ENCODE results near the gene AHSA1.

Gene AHSA1

DNA sequence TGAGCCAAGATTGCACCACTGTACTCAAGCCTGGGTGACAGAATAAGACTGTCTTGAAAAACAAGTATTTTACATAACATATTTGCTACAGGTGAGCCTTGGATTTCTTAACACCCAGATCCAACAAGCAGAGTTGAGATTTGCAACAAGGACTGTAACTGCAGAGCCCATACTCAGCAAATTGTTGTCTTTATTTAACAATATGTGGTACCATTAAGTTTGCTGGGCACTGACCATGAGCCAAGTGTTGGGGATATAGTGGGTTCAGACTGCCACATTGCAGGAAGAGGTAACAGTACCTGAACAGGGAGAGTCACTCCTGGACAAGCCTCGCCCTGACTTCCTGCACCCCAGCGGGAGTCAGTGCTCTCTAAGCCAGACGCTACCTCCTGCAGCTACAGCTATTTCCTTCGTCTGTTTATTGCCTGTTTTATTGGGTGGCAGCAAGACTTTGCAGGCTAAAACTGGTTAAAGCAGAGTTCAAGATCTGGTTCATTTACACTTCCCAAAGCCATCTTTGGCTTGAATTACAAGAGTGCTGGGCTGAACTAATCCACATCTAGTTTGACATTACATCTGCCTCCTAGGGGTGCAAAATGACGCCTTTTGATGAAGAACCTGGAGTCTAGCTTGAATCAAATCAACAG, 12.5 kb downstream of the AHSA1 start:
- DNase-seq: no peak

DNA sequence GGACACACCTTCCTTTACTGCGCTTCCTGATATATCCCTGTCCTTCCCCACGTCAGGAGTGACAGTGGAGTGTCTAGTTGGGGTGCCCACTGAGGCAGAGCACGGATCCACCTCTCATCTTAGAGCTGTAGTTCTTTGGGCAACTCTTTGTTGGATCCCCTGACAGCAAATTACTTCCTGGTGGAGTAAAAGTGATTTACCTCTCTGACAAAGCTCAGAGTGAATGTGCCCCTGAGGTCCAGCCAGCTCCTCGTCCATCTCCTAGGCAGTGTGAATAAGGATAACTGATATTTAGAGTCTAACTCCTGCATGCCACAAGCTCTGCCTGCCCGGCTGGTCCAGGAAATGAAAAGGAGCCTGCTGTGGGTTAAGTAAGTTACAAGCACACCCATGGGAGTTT, 16.0 kb downstream of the AHSA1 start:
- no peak for DNase-seq

DNA sequence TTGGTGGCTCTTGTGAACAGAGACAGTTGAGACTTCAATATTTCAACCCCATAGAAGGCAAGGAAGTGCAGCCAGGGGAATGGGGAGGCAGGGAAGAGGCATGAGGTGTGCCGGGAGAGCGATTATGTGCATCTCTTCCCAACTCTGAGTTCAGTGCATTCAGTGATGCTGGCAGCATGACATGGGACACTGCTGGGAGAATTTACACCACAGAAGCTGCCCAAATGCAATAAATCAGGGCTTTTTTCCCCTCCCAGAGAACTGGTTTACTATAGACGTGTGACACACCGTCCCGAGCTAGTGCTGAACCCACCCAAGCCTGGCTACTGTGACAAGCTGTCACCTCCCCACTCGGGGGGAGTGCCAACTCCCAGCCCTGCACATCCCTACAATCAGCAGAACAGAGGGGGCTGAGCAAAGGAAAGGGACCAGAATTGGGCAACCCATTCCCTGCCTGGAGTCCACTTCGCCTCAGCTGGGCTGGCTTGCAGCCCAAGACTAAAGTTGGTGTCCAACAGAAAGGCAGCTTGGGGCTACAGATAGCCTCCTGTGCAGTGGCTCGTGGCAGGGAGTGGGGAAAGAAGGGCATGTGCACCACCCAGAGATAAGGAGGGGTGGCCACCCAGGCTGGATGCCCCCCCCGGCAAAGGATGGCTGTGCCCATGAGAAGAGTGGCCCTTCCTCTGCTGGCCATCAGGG, 16.7 kb downstream of the AHSA1 start:
- no peak for DNase-seq

DNA sequence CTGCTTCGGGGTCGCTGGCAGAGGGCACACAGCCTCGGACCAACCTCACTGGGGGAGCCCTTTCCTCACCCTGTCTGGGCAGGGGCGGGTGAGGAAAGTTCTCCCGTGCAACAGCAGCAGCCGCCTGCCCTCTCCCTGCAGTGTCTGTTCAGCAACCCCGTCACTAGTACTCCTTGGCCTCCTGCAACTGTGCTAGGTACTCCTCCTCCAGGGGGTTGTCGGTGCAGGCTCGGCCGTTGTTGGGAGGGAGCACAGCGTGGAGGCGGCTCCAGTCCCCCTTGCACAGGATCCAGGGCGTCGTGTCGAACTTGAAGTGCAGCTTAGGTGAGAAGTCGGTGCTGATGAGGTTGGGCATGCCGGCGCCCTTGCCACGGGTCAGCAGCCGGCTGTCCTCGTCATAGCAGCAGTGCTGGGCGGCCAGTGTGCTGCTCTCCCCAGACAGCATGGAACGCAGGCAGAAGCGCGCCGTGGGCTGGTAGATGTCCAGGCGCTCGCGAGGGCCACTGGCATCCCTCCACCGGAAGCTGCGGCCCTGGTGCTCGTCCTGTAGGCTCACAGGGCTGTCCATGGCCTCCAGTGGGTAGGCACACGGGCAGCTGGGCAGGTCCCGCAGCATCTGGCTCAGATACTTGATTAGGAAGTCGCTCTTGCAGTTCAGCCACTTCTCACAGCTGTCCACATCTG, 17.7 kb downstream of the AHSA1 start:
- DNase-seq: no peak

DNA sequence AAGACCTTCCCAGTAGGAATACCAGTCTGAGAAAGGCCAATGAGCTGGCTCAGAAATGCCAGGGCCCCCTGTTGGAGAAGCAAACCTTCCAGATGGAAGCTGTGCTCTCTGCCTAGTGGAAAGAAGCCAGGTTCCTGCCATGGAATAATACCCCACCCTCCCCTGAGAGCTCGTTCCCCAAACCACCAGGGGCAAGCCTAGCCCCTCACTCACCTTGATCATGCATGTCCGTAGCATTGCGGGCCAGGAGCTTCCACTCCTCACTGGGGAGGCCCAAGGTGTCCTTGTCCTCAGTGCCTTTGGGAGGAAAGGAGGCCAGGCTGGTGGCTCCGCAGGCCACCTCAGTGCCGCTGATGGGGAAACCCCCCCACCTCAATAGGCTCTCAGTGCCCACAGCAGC, 20.1 kb downstream of the AHSA1 start:
- DNase-seq: no peak

DNA sequence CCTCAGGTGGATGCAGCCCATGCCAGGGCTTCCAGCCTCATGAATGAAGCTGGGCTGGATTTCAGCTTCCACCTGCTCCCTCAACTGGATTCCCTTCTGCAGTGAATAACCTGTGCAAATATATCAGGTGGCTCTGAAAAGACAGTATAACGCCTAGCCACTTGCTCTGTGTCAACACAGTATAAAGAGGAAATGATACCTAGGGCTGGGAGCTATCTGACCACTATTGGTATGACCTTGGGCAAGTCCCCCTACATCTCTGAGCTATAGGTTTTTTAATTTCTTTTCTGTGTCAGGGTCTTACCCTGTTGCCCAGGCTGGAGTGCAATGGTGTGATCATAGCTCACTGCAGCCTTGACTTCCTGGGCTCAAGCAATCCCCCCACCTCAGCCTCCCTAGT, 20.9 kb downstream of the AHSA1 start:
- no peak for DNase-seq

DNA sequence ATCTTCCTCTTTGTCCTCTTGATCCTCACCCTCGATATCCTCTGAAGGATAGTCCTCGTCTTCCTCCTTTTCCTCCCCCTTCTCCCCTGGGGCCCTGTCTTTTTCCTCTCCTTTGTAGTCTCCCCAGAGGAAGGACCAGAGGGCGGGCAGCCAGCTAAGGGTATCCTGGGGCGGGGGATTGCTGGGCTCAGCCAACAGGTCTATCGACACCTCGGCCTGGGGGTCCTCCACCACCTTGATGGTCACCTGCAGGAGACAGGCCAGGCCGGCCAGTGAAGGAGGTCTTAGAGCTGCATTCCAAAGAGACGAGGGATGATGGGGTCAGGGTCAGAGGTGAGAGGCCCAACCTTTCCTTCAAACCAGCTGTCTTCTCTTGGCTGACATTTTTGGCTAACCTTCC, 24.5 kb downstream of the AHSA1 start:
- DNase-seq: no peak

DNA sequence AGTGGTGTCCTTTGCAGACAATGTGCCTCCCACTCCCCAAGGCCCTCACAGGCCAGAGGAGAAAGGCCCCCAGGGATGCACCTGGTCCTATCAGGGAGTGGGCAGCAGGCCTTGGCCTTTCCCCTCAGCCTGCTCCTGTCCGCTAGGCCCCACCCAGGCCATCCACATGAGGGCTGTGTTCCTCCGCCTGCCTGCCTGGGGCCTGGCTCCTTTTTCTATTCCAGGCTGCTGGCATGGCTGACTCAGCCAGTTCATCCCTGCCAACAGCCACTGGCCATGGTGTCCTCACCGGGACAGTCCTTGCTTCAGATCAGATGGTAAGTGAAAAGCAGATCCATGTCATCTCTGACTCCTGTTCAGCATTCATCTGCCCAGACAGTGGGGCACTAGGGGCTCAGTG, 27.4 kb downstream of the AHSA1 start:
- peak in 1 of 58 donors; percentile 2 for DNase-seq

DNA sequence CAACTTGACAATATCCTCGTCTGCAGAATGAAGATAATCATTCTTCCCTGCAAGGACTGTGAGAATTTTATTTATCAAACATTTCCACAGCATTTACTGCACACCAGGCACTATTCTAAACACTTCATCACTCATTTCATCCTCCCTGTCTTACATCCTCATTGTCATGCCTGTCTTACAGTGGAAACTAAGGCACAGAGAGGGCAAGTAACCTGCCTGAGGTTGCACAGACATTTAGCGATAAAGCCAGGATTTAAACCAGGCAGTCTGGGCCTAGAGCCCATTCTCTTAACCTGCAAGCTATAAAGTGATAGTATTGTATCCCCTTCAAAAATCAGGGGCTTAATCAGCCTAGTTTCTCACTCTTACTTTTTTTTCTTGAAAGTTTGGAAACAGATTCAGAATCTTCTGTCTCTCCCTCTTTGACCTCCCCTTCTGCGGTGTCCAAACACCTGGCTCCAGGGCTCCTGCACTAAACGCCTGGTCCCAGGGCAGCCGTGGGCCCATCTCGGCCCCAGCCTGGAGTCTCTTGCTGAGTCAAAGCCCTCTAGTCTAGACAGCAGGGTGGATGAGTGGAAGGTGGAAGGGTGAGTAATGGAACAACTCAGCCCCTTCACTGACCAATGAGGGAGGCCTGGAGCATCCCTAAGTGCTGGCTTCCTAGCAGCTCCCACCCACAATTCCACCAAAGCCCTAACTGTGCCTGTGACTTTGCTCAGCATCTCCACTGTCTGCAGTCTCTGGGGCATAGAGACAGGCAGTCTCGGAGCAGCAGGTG, 28.2 kb downstream of the AHSA1 start:
- no peak for DNase-seq

DNA sequence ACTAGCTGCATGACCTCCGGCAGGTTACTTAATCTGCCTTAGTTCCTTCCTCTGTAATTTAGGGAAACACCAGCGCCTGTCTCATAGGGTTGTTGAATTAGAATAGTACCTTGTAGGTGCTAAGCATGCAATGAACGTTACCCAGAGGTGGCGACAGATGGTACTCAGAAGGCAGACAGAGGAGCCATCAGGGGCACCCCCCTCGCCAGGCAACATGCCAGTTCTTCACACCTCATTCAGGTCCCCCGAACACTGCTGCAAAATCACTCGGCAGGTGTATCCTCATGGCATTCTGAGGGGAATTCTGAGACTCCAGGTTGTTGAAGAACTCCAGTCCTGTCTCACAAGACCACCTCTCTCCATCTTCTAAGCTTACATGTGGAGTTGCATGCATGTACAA, 30.7 kb downstream of the AHSA1 start:
- DNase-seq: no peak

DNA sequence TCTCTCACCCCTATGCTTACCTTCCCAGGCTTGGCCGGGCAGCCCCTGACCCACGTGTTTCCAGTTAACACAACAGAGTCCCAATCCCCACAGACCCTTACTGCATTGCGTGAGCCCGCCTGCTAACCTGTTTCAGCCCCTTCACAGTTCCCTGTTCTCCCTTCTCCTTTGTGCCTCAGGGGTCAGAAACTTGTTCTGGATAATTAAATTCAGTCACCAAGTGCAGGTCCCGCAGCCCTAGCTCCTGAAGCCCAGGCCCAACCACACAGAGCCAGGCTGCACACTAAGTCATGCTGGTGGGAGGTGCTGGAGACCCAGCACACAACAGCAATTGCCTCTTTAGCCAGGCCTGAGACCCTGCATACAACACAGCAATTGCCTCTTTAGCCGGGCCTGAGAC, 31.1 kb downstream of the AHSA1 start:
- no peak for DNase-seq

DNA sequence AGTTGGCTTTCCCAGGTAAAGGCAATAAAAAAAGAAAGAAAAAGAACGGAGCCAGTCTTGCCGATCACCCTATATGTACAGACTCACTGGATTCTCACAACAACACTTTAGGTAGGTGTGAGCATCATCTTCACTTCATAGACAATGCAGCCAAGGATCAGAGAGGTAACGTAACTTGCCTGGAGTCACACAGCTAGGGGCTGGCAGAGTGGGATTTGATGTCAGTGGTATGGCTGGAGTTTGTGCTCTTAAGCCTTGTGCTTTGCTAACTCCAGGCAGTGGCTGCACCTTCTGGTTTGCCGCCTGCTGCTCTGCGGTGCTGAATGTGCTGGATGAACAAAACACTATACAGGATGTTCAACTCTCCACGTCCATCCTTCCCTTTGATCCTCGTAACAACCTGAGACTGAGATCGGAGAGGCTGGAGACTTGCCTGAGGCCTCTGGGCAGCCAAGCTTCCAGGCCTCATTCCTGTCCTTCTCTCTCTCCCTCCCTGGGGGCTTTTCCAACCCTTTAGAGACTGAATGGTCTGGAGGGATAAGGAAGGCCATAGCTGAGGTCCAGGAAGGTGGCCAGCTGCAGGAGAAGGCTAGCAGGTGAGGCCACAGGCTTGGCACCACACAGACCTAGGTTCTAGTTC, 32.6 kb downstream of the AHSA1 start:
- no peak for DNase-seq

DNA sequence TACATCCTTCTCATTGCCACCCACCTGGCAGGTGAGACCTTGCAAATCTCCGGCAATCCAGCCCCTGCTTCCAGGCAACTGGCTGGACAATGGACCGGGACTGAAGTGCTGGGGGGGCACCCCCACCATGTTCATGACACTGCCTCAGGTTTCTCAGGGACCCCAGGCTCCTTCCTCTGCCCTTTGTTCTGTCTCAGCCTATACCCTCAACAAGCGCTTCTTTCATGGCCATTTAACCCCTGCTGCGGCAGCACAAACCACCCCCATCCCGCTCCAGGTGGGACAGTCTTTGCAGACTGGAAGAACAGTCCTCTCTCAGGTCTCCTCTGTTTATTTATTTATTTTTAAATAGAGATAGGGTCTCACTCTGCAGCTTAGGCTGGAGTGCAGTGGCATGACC, 33.2 kb downstream of the AHSA1 start:
- DNase-seq: no peak

DNA sequence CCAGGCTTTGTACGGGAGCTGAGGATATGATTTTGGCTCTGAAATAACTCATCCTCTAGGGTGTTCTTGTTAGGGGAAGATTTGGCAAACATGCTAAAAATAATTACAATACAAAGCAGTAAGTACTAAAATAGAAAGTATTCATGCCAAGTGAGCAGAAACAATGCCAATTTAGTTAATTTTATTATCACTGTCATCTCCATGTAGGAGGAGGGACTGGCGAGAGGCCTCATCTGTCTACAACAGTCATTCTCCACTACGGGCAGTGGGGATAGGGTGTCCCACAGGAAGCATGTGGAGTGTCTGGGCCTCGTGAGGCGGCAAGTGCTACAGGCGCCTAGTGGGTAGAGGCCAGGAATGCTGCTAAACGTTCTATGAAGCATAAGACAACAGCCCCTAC, 37.4 kb downstream of the AHSA1 start:
- peak in 5 of 58 donors; percentile 1 to 15 (median 10) for DNase-seq

DNA sequence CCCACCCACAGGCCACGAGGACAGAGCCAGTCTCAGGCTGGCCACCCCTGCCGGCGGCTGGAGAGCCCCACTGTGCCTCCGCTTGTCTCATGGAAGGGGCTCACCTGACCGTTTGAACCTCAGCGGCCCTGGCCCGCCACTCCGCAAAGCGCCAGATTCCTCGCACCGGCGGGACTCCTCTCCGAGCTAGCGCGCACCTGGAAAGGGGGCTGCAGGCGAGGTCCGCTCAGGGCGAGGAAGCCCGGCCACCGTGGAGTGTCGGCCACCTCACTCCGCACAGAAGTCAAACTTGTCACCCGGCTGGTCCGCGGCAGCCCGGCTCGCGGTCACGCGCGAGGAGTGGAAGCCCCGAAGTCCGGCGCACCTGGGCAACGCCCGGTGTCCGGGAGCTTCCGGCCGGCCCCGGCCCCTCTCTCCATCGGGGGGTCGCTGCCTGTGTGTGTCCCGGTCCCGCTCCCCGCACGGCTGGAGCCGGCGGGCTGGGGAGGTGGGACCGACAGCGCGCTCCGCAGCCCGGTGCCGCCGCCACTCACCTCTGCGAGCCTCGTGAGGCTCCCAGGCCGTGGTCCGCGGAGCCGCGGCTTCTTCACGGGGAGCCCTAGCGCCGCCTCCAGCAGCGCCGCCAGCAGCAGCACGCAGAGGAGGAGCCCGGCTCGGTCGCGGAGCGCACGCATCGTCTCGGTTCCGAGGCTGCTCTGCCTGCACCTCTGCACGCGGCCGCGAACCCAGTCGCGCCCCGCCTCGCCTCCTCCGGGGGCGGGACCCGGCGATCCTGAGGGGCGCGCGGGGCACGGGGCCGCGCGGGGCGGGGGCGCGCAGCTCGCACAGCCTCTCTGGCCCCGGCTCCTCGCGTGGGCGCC, 40.5 kb downstream of the AHSA1 start, which contains the start of gene ISM2:
Gene ISM2, minus strand, starts transcription at position 697 of the 860 bp plus-strand sequence. Its CDS starts 23 bp downstream, at position 674.
- peak in 13 of 58 donors; percentile 4 to 65 (median 13) for DNase-seq

DNA sequence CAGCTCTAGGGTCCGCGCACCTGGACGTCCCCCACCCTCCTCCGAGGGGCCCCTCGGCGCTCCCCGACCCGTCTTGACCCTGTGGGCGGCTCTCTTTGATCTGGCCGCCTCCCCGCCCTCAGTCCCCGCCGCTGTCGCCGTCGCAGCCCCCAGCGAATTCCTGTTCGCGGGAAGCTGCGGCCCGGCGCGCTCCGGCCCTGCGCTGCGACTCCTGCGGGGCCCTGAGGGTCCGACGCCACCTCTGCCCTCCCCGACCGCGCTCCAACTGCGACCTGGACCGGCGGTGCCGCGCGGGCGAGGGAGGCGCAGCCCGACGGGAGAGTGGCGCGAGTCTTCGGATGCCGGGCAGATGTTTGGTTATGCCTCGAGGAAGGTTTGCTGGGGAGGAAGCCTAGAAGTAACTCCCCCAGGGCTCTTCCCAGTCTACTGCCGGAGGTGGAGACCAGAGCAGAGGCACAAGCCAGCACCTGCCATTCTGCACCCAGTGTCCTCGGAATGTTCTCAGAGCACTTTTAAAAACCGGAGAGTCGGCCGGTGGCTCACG, 41.2 kb downstream of the AHSA1 start:
- no peak for DNase-seq

DNA sequence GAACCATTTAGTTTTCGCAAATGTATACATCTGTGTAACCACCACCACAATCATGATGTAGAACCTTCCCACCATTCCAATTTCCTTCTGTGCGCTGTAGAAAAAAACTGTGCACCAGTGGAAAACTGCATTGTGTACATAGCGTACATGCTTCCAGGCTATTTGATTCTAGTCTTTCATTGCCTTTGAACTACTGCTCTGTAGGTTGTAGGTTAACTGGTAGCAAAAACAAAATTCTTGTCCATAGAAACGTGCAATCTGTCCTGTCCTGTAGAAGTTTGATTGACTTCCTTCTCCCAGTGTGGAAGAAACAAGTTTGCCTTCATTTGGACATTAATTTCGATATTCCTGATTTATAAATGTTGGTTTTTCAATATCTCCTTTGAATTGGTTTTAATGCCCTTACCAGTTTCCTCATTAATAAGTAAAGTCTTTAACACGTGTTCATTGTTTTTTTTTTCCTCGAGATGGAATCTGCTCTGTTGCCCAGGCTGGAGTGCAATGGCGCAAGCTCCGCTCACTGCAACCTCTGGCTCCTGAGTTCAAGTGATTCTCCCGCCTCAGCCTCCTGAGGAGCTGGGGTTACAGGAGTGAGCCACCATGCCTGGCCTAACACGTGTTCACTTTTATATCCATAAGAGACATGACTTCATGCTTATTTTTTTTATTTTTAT, 44.4 kb downstream of the AHSA1 start:
- no peak for DNase-seq

DNA sequence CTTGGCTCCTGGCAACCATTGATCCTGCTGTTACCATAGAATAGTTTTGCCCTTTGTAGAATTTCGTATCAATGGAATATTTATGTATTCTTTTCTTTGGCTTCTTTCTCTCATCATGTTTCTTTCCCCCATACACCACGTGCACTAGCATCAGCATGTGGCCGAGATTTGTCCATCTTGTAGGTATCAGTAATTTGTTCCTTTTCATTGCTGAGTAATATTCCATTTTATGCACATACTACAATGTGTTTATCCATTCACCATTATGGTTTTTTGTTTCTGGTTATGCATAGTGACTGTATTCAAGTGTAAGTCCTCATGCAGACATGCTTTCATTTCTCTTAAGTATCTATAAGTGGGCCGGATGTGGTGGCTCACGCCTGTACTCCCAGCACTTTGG, 45.2 kb downstream of the AHSA1 start:
- DNase-seq: no peak

DNA sequence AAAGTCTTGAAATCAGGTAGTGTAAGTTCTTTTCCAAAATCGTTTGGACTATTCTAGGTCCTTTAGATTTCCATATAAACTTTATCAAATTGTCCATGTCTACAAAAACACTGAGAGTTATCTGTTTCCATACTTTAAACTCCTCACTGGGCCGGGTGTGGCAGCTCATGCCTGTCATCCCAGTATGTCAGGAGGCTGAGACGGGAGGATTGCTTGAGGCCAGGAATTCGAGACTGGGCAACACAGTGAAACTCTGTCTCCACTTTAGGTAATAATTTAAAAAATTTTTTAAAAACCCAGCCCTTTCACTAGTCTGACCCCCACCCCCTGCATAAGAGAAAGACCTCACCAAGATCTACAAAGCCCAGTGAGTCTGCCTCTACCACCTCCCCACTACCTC, 47.1 kb downstream of the AHSA1 start:
- DNase-seq: no peak
